Stimulated activated CD4-positive, alpha-beta T cell treated with anti-CD3 and anti-CD28 coated beads, Interleukin-4, amount 100 ng/mL, for 1 hour (primary cell): ENCODE measurements around the gene LIN28B.
"Not testable (repeated sequence)": the region's sequence is repeated elsewhere in the genome, so short reads cannot be mapped to it uniquely, and the experiment has no call there.

Experiments used
- DNase-seq: peaks from one replicate; pipeline ENCODE4 v3.0.0-alpha.2; 2020

The LIN28B gene

DNA sequence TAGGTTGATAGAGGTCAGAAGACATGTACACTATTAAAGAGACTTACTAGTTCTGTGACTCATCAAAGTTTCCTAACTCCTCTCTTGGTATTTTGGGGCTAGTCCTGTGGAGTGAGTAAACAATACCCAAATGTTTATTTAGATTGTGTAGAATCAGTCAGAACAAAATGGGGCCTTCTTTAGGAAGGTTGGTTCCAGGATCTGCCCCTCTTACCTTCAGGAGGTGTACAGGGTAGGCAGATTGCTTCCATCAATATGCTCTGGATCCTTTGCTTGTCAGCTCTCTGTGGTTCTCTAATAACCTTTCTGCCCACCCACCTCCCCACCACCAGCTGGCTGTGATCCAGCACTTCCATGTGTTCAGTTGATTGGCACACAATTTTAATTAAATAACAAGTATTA, 115.9 kb downstream of the LIN28B start:
- no peak for DNase-seq

DNA sequence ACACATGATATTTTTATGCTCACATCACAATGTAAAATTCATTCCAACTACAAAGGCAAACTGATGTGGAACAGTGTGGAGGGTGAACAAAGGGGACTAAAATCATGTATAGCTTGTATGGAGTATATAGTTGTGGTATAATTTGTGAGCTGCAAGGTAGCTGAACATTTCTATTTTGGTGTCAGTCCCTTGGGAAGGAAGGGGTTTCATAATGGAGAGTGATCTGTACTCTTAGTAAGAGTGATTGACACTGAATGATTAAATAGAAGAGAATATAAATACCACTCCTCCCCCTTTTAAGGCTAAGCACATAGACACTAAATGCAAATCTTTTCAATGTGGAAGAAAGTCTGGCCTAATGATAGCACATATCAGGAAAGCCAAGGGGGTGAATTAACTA, 118.3 kb downstream of the LIN28B start:
- DNase-seq = no peak

DNA sequence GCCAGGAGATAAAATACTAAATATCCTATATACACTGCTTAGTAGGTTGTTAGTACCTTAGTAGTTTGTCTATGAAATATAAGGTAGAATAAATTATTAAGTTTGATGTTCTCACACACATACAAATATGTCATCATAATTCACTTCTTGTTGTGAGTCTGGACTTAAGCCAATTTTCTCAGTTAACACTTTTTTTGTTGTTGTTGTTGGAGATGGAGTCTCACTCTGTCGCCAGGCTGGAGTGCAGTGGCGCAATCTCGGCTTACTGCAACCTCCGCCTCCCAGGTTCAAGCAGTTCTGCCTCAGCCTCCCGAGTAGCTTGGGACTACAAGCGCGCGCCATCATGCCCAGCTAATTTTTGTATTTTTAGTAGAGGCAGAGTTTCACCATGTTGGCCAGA, 119.5 kb downstream of the LIN28B start:
- not testable (repeated sequence) for DNase-seq

DNA sequence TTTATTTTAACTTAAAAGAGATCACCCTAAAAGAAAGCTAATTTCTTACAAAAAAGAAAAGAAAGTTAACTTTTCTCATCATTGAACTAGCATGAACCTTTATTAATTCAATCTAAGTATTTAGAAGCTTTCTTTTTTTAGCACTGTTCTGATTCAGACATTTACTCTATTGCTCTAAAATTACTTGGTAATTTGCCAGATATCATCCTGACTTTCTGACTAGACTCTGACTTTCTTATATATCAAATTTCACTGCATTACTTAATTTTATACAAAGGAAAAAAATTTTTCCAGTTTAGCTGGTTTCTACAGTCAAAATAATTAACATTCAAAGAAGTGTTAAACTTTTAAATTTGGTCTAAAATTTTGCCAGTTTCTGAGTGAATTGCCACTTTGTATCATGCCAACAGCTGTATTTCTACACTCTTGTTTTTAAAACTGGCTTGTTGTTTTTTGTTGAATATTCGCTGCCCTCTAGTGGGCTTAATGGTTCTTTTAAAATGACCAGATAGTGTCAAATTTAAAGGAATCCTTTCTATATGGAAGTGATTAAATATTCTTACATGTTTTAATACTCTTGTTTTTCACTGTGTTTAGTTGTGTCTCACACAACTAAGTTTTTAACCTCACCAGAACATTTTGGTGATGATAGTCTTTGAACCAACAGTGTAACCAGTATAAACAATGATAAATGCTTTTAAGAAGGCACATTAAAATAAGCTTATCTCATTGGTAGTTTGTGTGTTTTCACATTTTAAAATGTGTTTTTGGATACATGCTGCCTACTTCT, 120.9 kb downstream of the LIN28B start:
- no peak for DNase-seq

DNA sequence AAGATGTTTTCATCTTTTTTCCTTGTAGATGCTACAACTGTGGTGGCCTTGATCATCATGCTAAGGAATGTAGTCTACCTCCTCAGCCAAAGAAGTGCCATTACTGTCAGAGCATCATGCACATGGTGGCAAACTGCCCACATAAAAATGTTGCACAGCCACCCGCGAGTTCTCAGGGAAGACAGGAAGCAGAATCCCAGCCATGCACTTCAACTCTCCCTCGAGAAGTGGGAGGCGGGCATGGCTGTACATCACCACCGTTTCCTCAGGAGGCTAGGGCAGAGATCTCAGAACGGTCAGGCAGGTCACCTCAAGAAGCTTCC, 121.4 kb downstream of the LIN28B start:
- DNase-seq = no peak

DNA sequence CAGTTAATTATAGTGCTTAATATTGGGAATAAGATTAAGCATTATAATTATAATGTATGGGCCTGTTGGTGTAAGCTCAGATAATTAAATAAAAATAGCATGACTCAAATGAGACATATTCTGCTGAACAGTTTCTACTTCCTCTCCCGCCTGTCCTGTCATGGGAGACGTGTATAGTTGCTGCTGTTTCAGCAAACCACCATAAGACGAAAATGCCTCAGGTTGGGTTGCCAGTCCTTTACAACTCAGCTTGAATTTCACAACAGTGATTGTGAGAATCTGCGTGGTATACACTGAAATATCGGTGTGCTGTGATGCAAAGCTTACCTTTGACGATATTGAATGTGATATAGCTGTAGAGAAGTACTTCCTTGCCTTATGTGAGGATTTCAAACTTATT, 123.4 kb downstream of the LIN28B start:
- DNase-seq = no peak

DNA sequence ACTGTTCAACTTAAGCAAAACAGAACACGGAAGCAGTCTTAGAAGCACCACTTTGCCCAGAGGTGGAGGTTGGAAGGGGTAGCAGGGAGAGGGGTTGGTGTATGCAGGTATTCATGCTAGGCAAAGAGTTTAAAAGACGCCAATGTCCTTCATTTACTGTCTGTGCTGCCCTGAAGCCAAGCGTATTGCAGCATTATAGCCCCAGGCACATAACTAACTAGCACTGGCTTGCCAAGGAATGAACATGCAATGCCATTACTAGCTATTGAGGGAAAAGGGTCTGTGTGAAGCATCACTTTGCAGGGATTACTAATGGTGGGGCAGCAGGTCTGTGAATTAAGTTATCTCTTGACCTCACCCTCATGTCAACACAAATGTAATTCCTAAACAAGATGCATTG, 124.8 kb downstream of the LIN28B start:
- not testable (repeated sequence) for DNase-seq

DNA sequence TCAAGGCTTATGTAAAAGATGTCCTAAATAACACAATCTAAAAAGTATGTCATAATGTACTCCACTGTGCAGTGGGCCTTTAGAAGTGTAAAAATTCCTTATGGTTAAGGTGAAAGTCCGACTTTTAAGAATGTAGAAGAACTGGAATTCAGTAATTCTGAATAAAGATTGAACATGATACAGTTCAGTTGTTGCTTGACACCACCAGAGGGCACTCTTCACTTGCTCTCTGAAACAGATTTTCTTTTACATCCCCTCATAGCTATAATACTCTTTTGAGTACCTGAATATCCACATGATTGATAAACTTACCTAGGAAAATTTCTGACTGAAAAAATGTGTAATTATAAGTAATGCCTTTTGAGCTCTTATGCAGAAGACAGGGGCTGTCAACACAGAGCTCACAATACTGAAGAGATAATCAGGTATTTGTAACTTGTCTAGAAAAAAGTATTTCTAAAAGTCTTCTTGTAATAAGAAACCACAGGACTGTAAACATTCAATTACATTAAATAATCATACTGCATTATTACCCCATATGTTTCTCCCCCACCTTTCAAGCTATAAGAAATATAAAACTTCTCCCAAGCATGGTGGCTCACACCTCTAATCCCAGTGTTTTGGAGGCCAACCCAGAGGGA, 130.8 kb downstream of the LIN28B start:
- DNase-seq = no peak

DNA sequence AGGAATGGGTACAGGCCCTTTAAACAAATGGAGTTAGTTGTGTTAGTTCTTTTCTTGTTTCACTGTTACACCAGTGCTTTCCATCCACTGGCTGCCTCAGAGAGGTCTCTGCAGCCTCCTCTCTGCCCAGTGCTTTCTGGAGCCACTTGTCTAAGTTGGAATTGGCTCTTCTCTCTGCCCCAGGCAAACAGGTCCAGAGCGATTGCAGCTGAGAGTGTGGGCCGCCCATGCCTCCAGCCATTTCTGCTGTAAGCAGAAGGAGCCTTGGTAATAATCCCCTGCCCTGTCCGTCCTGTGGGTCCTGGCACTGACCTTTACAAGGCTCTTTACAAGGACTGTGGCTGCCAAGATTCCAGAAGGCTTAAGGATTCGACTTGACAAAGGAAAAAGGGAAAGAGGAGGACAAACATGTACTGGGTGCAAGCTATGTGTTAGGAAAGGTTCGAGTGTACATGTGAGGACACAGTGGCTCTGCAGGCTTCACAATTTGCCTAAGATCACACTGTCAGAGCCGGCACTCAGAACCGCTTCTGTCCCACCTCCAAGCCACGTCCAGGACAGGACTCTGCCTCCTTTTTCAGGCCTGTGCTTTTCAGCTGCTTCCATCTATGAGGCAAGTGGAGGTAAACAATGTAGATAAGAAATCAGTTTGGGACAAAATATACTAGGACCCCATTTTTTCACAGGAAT, 134.4 kb downstream of the LIN28B start:
- no peak for DNase-seq

DNA sequence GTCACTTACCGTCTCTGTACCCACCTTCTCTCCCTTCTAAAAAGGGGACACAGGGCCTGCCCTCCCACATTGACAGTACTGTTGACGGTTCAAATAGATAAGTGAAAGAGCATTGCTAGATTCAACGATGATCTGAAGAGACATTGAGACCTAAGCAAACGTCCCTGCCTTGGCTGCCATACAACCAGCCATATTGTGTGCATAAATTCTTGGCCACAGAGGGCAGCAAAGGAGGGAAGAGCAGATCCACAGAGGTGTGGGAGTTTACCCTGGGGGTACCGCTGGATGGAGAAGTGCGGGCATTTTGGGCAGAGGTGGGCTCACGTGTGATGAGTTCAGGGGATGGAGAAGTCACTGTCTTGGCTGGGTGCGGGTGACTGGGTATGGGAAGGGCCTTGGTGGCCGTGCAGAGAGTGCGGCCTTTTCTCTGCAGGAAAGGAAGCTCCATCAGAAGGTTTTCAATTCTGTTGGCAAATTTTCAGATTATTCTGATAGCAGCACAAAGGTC, 137.3 kb downstream of the LIN28B start:
- DNase-seq = no peak

DNA sequence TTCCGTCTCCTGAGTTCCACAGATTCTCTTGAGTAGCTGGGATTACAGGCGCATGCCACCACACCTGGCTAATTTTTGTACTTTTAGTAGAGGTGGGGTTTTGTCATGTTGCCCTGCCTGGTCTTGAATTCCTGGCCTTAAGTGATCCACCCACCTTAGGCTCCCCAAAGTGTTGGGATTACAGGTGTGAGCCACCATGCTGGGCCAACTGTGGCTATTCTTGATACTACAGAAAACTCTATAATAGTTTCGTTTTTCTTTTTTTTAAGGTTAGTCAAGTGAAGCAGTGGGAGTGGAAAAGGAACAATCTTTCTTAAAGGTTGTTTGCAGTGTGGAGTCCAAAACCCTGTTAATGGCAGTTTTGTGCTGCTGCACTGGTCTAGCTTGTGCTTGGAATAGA, 138.2 kb downstream of the LIN28B start:
- no peak for DNase-seq

DNA sequence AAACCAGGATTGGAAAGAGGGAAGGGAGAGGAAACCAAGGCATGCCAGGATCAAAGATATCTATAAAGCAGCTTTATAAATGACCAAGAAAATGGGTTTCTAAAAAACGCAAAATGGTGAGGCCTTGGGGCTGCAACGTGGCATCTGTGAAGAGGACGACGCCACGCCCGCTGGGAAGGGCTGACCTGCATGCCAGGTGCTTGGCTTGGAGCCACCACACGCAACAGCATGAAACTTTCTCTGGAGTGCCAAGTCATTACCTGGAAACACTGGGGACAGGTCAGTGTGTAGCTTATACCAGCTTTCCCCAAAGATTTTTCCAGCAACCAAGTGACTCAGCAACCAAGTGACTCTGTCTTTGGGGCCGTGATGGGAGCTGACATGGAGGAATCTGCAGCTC, 140.4 kb downstream of the LIN28B start:
- no peak for DNase-seq

DNA sequence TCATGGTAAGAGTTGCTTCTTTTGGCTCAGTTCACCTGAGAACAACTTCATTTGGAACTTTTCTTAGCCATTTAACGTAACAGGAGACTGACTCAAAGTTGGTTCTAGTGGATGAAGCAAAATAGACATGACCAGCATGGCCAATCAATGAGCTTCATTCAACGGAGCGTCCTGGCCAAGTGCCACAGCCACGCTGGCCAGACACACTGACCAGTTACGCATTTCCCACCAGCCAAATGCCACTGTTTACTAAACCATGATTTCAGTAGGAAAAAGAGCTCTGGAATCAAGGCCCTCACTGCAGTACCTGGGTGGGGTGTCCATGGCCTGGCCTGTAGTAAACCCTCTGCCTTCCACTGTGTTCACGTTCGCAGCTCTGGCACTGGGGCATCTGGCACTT, 142.5 kb downstream of the LIN28B start:
- DNase-seq = no peak

DNA sequence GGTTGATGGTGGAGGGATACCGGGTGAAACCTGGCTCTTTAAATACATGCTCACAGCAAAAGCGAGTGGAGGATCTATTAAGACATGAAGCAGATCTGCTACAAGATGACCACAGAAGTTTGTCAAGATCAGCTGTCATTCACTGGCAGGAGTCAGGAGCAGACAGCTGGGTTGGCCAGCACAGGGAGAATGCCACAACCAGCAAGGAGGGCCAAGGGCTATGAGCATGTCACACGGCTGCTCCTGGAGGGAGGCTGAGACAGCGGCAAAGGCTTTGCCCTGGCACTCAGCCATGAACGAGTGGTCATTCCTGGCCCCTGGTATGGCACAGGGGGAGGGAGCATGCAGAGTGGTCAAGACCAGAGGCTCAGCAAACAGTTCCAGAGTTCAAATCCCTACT, 145.3 kb downstream of the LIN28B start:
- DNase-seq = no peak

DNA sequence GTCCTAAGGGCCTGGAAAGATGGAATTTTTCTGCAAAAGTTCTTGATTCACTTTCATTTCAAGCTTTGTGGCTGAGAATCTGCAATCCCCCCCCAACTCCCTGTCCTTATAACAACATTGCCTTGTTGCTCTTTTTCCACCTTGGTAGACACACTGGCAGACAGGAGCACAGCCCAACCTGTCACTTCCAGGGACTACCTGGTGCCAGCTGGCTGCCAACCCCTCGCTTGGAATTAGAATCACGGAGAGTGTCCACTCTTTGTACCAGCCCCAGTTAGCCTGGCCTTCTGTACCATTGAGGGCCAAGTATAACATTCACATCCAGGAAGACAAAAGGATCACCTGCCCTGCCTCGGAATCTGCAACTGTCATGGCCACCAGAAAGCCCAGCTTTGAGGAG, 148.2 kb downstream of the LIN28B start:
- DNase-seq = no peak

DNA sequence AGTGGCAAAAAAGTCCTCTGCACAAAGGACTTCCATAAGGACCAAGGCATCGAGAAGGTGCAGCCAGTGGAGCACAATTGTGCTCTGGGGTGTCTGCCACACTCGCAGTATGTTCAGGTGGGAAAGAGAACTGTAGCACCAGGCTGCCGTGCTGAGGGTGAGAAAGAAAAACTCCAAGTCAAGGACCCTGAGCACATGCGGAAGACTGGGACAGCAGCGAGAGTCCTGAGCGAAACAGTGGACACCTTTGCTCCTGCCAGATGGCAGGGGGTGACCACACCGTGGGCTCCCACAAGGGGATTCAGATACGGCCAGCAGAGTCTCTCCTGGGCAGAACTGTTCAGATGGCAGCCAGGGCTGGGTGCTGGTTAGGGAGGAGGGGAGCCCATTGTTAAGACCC, 149.4 kb downstream of the LIN28B start:
- DNase-seq = no peak

DNA sequence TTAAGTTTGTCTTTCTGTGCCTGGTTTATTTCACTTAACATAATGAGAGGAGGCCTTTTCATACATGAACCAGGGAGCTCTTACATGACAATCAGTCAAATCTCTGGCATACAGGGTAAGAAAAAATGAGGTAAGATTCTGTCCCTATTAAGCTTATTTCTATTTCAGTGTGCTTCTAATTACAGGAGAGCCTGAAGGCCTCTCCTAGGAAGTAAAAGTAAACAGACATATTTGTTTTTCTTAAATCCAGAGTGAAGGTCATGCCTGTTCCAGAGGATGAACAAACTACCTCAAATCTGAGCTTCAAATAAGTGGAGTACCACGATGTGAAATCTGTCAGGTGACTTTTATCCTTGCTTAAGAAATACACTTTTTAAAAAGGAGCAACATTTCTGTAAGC, 150.3 kb downstream of the LIN28B start:
- DNase-seq = no peak

DNA sequence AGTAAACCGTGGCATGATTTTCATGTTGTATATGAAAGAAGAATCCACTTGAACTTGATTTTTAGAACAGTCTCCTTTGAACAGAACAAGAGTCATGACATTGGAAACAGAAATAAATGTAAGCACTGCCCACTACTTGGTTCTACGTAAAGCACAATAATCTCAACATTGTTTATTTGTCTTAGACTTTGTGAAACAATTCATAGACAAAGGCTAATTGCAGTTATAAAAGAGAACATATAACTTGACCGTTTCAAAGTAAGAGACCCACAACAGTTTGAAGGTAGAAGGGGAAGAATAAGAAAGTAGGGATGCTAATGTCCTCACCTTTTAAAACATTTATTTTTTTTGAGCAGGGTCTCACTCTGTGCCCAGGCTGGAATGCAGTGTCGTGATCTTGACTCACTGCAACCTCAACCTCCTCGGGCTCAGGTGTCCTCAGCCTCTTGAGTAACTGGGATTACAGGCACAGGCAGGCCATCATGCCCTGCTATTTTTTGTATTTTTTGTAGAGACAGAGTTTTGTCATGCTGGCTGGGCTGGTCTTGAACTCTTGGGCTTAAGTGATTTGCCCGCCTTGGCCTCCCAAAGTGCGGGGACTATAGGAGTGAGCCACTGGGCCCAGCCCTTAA, 151.8 kb downstream of the LIN28B start:
- DNase-seq = no peak

DNA sequence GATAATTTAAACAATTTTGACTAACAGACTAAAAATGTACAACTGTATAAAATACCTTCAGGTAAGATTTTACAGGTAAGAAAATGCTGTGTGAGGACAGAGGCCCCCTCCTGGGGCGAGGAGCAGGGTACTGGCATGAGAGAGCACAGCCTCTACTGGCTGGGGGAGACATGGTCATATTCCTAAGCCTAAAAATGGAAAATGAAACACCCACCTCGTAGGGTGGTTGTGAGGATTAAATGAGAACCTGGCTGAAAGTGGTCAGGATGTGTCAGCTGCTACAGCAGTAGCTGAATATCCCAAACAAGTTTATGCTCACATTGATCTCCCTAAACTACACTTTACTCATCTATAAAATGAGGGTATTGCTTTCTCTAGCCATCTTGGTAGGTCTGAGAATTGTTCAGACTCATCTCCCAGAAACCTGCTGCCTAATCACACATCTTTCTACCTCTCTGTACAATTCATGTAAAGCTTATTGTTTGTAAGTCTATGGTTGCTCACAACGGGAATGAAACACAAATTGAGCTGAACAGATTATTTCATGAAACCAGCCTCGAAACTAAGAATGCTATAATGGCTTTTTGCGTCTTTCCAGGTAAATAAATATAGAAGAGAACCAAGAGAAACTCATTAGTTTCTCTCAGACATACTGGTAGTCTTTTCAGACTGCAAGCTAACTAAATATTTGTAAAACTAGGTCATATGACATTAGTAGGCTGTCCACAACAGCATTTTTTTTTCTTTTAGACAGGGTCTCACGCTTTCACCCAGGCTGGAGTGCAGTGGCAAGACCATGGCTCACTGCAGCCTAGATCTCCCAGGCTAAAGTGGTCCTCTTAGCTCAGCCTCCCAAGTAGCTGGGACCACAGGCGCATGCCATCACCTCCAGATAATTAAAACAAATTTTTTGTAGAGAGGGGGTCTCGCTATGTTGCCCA, 153.3 kb downstream of the LIN28B start:
- DNase-seq = no peak

DNA sequence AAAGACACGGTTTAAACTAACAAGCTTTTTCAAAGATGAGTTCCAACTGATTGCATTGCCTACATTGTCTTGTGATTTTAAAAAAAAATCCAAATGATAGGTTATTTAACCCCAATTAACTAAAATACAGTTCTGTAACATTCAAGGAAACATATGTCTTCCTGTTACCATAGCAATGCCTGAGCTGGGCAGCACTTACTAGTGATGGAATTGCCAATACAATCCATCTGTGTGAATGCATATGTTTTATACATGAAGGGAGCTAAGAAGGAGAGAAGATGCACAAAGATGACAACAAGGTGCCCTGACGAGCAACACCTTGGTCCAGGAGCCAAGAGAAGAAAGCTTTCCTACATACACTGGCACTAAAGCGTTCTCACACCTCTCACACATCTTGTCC, 154.2 kb downstream of the LIN28B start:
- DNase-seq = no peak

DNA sequence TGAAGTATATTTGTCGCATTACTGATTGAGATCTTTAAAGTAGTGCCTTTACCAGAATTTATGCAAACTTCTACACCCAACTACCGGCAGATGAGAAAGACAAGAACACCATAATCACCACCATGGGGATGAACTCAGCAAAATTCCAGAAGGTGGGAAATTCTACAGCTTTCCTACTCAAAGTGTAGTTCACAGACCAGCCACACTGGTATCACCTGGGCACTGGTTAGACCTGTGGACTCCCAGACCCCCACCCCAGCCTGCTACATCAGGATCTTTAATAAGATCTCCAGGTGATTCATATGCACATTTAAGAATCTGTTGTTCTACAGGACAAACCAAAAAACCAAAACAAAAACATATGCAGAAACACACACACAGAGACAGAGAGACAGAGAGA, 155.0 kb downstream of the LIN28B start:
- DNase-seq = no peak

DNA sequence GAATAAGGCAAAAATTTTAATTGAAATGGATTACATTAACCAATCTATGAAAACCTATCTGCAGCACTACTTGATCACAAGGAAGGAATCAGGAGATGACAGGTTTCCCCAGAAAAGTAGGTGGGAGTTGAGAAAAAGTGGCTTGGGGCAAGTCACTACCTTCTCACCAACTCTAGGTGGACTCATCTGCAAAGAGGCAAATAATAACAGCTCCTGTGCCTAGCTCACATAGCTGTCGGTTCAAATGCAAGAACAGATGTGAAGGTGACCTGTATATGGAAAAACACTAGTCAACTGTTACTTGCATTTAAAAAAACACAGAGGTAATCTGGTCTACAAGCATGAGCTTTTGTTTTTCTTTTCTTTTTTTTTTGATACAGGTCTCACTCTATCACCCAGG, 155.7 kb downstream of the LIN28B start:
- no peak for DNase-seq

DNA sequence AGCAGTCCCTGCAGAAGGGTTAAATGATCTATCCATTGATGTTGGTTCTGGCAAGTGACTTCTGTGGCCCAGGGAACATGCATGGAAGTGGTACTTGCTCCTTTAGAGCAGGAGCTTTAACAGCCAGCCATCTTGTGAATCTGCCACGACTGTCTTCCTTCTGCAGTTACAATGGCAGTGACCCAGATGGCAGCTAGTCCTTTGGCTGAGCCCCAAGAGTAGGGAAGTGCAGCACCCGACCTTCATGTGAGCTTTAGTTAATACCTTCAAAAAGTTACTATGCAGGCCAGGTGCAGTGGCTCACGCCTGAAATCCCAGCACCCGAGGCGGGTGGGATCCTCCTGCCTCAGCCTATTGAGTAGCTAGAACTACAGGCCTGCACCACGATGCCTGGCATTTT, 156.5 kb downstream of the LIN28B start:
- DNase-seq = no peak
